Central memory CD8-positive, alpha-beta T cell (primary cell): ENCODE results near the gene TGFB3.
A peak's percentile ranks its signal among the peaks of the same experiment; 100 is the strongest.

Experiments used
- ATAC-seq: fragments of 150-1000 bp; cut with Tn5 transposase; replicated peaks from 2 replicates; pipeline ENCODE4 v1.10.0; 2022; ENCODE audit warnings: mild to moderate bottlenecking, moderate FRiP score, moderate number of reproducible peaks; ENCODE audit not compliant: poor library complexity, severe bottlenecking; ENCODE audit errors: extremely low read depth
- DNase-seq, 2 donors: peaks; one replicate each; pipeline ENCODE4 v3.0.0; 2021; ENCODE audit warnings: low spot score in 2 of 2
- H3K27ac Mint-ChIP-seq: one replicate; pipeline ENCODE4 v1.8.0; 2022; ENCODE audit warnings: low read depth, mild to moderate bottlenecking, moderate library complexity, mixed read lengths
- H3K27me3 Mint-ChIP-seq: one replicate; pipeline ENCODE4 v1.8.0; 2022; ENCODE audit warnings: mixed read lengths
- H3K36me3 Mint-ChIP-seq: one replicate; pipeline ENCODE4 v1.8.0; 2022; ENCODE audit warnings: mild to moderate bottlenecking, moderate library complexity, mixed read lengths; ENCODE audit not compliant: insufficient read depth
- H3K4me1 Mint-ChIP-seq: one replicate; pipeline ENCODE4 v1.8.0; 2022; ENCODE audit warnings: mixed read lengths
- H3K4me3 Mint-ChIP-seq: one replicate; pipeline ENCODE4 v1.8.0; 2022; ENCODE audit warnings: mild to moderate bottlenecking, moderate library complexity, mixed read lengths
- H3K9me3 Mint-ChIP-seq: one replicate; pipeline ENCODE4 v1.8.0; 2022; ENCODE audit warnings: mixed read lengths

The TGFB3 gene

DNA sequence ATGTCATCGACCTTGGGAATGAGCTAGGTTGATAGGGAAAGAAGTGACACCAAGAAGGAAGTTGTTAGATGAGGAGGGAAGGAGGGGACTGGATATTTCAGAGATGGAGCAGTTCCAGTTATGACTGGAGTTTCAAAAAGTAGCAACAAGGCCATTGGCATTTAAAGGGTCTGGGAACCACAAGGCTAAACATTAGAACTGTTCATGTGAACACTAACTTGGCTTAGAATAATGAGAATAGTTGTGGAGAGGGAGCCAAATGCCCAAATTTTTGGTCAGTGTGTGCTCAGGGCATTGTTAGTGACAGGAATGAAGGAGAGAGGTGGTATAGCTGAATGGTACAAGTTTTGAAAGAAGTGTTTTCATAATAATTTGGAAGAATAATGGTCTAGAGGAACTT lies 20.6 kb upstream of the TGFB3 start:
- Mint-ChIP-seq H3K4me1 (no peaks in the 10 kb centered on the region), H3K27me3 (no peaks in the 10 kb centered on the region), H3K27ac (no peak overlapping the region), H3K36me3 (peaks cover 9% of the 10 kb centered on the region), H3K4me3 (no peak overlapping the region), H3K9me3 (peaks cover 11% of the 10 kb centered on the region)
- no peak for ATAC-seq
- DNase-seq, result no peak

- H3K4me3 Mint-ChIP-seq, result no peak overlapping the region
- peaks cover 7% of the 10 kb centered on the region for H3K9me3 Mint-ChIP-seq
- peaks cover 8% of the 10 kb centered on the region for H3K36me3 Mint-ChIP-seq
- H3K4me1 Mint-ChIP-seq, result no peaks in the 10 kb centered on the region
- no peaks in the 10 kb centered on the region for H3K27me3 Mint-ChIP-seq
- DNase-seq (no peak), ATAC-seq (no peak)
- no peak overlapping the region for H3K27ac Mint-ChIP-seq
Measured at GRCh38 chr14:75999511-76000190, 17.9 kb upstream of the TGFB3 start.

DNA sequence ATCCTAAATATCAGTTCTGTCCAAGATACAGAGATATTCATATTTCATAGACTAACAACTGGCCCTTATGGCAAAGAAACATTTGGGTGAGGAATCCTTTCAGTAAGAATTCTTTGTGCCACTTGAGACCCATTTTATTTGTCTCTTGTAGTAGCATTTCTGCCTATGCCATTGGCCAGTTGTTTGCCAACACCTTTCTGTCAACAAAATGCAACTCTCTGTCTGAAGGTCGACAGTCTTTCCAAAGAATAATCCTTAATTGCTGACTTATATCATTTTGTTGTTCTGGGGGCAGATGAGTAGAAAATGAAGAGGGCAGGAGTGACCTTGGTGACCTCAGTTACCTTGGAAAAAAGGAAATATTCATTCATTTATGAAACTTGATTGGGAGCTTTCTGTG lies 14.7 kb upstream of the TGFB3 start:
- no peaks in the 10 kb centered on the region for H3K4me1 Mint-ChIP-seq
- no peaks in the 10 kb centered on the region for H3K9me3 Mint-ChIP-seq
- H3K4me3 Mint-ChIP-seq, result no peak overlapping the region
- H3K27ac Mint-ChIP-seq, result no peak overlapping the region
- ATAC-seq (no peak), DNase-seq (no peak)
- peaks cover 6% of the 10 kb centered on the region for H3K36me3 Mint-ChIP-seq
- no peaks in the 10 kb centered on the region for H3K27me3 Mint-ChIP-seq

DNA sequence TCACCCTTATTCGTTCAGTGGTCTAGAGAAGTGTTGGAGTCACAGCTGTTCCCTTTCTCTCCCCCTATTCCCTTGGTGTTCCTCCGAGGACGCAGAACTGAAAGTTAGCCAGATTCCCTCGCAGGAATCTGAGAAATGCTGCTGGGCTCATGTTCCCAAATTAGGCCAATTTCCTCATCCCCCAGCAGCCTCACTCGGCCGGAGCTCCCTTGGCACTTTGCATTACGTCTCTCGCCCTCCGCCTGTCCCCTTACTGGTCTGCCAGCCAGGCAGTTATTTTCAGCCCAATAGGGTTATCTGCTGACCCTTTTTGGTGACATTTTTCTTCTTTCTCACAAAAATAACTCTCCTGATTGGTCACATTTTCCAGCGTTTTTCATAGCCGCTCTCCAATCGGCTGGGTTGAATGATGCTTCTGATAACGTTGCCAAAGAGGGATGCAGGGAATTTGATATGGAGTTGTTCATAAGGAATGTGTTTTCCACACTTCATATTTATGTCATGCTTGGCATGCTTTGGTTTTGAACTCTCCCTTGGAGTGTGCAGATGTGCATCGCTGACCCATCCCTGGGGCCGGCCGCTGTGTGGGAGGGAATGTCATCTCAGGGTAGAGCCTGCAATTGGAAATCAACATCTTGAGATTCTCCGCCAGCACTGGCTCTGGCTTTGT lies 13.7 kb upstream of the TGFB3 start:
- Mint-ChIP-seq H3K27me3 (no peaks in the 10 kb centered on the region), H3K27ac (no peak overlapping the region), H3K4me1 (no peaks in the 10 kb centered on the region), H3K9me3 (no peaks in the 10 kb centered on the region), H3K4me3 (no peak overlapping the region), H3K36me3 (peaks cover 6% of the 10 kb centered on the region)
- DNase-seq (no peak), ATAC-seq (no peak)

GRCh38 chr14:75993567-75994041 lies 11.8 kb upstream of the TGFB3 start:
- H3K4me1 Mint-ChIP-seq, result no peaks in the 10 kb centered on the region
- H3K36me3 Mint-ChIP-seq, result peaks cover 4% of the 10 kb centered on the region
- DNase-seq, result no peak
- no peaks in the 10 kb centered on the region for H3K27me3 Mint-ChIP-seq
- ATAC-seq, result no peak
- H3K4me3 Mint-ChIP-seq, result no peak overlapping the region
- no peaks in the 10 kb centered on the region for H3K9me3 Mint-ChIP-seq
- H3K27ac Mint-ChIP-seq, result no peak overlapping the region

DNA sequence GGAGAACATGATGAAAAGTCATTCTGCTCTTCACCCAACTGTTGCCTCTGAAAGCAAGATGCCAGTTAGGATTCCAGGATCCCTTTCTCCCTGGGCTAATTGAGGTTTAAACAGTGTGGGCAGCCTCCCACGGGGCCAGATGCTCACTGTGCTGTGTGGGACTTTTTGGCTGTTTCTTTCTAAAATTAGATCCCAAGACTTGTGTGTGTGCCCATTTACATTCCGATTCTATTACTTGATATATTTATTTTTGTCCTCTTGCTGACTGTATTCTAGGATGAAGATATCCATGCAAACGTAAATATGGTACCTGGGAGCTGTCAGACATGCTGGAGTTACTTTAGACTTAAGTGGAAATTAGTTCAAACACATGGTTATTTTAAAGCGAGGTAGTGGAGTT lies 10.0 kb upstream of the TGFB3 start:
- DNase-seq (no peak), ATAC-seq (no peak)
- no peaks in the 10 kb centered on the region for H3K9me3 Mint-ChIP-seq
- no peaks in the 10 kb centered on the region for H3K36me3 Mint-ChIP-seq
- H3K27ac Mint-ChIP-seq, result no peak overlapping the region
- H3K4me3 Mint-ChIP-seq, result no peak overlapping the region
- no peaks in the 10 kb centered on the region for H3K27me3 Mint-ChIP-seq
- peaks cover 1% of the 10 kb centered on the region for H3K4me1 Mint-ChIP-seq

- Mint-ChIP-seq H3K4me1 (peaks cover 16% of the 10 kb centered on the region), H3K27ac (no peak overlapping the region), H3K4me3 (no peak overlapping the region), H3K36me3 (peaks cover 7% of the 10 kb centered on the region), H3K27me3 (no peaks in the 10 kb centered on the region), H3K9me3 (no peaks in the 10 kb centered on the region)
- no peak for DNase-seq
- ATAC-seq, result no peak
Measured at GRCh38 chr14:75990297-75990696, 8.5 kb upstream of the TGFB3 start.

DNA sequence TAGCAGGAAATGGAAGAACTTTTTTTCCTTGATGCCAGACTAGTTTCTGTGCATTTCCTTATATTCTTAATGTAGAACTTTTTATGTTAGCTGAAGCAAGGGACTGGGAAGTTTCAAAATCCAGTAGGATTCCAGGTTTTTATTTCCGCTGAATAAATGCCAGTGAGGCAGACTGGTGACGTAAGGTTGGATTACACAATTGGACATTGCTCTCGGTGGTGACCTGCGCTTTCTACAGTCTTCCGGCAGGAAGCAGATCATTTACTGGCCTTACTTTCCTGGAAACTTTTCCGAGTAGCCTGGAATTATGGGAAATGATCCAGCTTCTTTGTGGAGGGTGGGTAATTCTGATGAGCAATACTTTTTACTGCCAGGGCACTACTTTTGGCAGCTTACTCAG lies 7.3 kb upstream of the TGFB3 start:
- Mint-ChIP-seq H3K36me3 (peaks cover 7% of the 10 kb centered on the region), H3K4me3 (no peak overlapping the region), H3K9me3 (no peaks in the 10 kb centered on the region), H3K27me3 (no peaks in the 10 kb centered on the region), H3K27ac (no peak overlapping the region), H3K4me1 (peaks cover 17% of the 10 kb centered on the region)
- no peak for ATAC-seq
- no peak for DNase-seq

- Mint-ChIP-seq H3K36me3 (peaks cover 11% of the 10 kb centered on the region), H3K27ac (no peak overlapping the region), H3K27me3 (no peaks in the 10 kb centered on the region), H3K4me3 (peak overlapping the region; percentile 89), H3K9me3 (no peaks in the 10 kb centered on the region), H3K4me1 (peaks cover 17% of the 10 kb centered on the region)
- DNase-seq (no peak), ATAC-seq (no peak)
Measured at GRCh38 chr14:75987201-75987970, 5.6 kb upstream of the TGFB3 start.

- no peak for DNase-seq
- no peaks in the 10 kb centered on the region for H3K27me3 Mint-ChIP-seq
- H3K36me3 Mint-ChIP-seq, result peaks cover 13% of the 10 kb centered on the region
- H3K27ac Mint-ChIP-seq, result peak overlapping the region; percentile 87
- peaks cover 24% of the 10 kb centered on the region for H3K4me1 Mint-ChIP-seq
- H3K4me3 Mint-ChIP-seq, result peak overlapping the region; percentile 89
- H3K9me3 Mint-ChIP-seq, result no peaks in the 10 kb centered on the region
- no peak for ATAC-seq
Measured at GRCh38 chr14:75986439-75986765, 4.6 kb upstream of the TGFB3 start.

DNA sequence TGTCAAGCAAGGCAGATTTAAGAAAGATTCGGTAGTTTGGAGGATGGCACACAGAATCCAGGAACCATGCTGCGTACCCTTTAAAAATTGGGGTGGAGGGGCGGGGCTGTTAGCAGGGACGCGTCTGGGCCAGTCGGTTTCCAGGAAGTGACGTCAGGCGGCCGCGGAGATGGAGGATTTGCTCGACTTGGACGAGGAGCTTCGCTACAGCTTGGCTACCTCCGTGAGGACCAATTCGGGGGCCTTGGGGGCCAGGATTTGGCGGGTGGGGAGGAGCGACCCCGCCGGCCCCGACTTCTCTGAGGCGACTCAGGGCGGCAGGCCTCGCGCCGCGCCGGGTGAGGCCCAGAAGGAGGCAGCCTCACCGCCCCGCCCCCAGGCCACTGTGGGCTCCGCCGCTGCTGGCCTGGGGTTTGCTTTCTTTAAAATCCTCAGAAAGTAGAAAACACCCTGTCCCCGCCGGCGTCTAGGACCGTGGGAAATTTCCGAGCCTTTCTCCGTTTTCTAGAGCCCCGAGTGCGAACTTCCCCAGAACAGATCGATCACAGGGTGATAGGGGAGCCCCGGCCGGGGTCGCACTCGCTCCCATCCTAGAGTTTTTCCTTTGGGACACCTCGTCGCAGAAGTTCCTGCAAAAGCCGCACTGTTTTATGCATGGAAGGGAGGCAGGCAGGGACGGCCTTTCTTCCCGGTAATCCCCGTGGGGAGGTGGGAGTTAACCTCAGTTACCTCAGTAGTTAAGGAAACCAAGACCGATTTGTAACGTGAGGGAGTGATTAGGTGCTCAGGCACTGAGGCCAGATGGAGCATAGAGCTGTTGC lies 4.0 kb upstream of the TGFB3 start, which contains the start of gene IFT43:
Gene IFT43 (plus strand): TSS at position 146 of the 821 bp plus-strand sequence. CDS start 24 bp downstream, at position 170.
- peaks cover 30% of the 10 kb centered on the region for H3K4me1 Mint-ChIP-seq
- ATAC-seq (peak; percentile 77), DNase-seq (peak; percentile 84 to 88)
- no peaks in the 10 kb centered on the region for H3K9me3 Mint-ChIP-seq
- peak within 1 kb of the TSS; percentile 89 for H3K4me3 Mint-ChIP-seq
- peaks cover 13% of the 10 kb centered on the region for H3K36me3 Mint-ChIP-seq
- no peaks in the 10 kb centered on the region for H3K27me3 Mint-ChIP-seq
- peak within 1 kb of the TSS; percentile 87 for H3K27ac Mint-ChIP-seq

DNA sequence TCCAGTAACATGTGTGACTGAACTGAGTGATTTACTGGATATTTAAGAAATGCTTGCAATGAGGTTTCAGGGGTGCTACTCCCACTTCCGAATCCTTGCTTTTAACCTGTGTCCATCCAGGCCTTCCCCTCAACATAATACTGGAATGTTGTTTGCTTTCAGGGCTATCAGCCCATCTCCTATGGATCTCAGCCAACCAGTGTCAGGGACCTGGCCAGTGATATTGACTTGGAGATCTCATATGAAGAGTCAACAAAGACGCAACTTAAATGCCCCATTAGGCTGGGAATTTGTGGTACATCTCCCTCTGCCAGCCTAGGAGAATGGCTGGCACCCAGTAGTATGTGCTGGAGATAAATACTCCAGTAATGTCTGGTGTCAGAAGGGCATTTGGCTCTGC lies 2.9 kb upstream of the TGFB3 start:
- H3K9me3 Mint-ChIP-seq, result no peaks in the 10 kb centered on the region
- peaks cover 38% of the 10 kb centered on the region for H3K4me1 Mint-ChIP-seq
- H3K4me3 Mint-ChIP-seq, result no peak overlapping the region
- peaks cover 13% of the 10 kb centered on the region for H3K36me3 Mint-ChIP-seq
- no peaks in the 10 kb centered on the region for H3K27me3 Mint-ChIP-seq
- DNase-seq (no peak), ATAC-seq (no peak)
- no peak overlapping the region for H3K27ac Mint-ChIP-seq
